Neural crest cell (in vitro differentiated cells): ENCODE measurements around the gene SMIM30. TPM values are rescaled to one million over a fixed set of nuclear protein-coding genes. Genes with fewer than 3 reads are reported as not detected.

Experiments used
- DNase-seq: peaks from one replicate; pipeline ENCODE4 v3.0.0; 2021; ENCODE audit warnings: low read depth, mixed read lengths, low spot score
- H3K27ac Mint-ChIP-seq: one replicate; pipeline ENCODE4 v1.8.0; 2021; ENCODE audit warnings: mild to moderate bottlenecking, mixed read lengths; ENCODE audit not compliant: unreplicated experiment
- H3K27me3 Mint-ChIP-seq: 2 replicates; pipeline ENCODE4 v1.8.0; 2021; ENCODE audit warnings: low read depth, mild to moderate bottlenecking, mixed read lengths
- H3K36me3 Mint-ChIP-seq: 2 replicates; pipeline ENCODE4 v1.8.0; 2021; ENCODE audit warnings: low read depth, mild to moderate bottlenecking, mixed read lengths
- H3K4me1 Mint-ChIP-seq: 2 replicates; pipeline ENCODE4 v1.8.0; 2021; ENCODE audit warnings: mixed read lengths
- H3K4me3 Mint-ChIP-seq: one replicate; pipeline ENCODE4 v1.8.0; 2021; ENCODE audit warnings: mild to moderate bottlenecking, mixed read lengths
- H3K9me3 Mint-ChIP-seq: 2 replicates; pipeline ENCODE4 v1.8.0; 2021; ENCODE audit warnings: mixed read lengths
- CTCF ChIP-seq: fragments of 200-600 bp; sonication (generic); conservative IDR thresholded peaks from 2 replicates; pipeline ENCODE4 v1.5.0; 2021; ENCODE audit warnings: antibody characterized with exemption, mild to moderate bottlenecking
- total RNA-seq: library from RNA; stranded (reverse); gene quantifications from 2 replicates; pipeline ENCODE4 v1.2.1, GENCODE V29; 2021

The SMIM30 gene
- total RNA-seq, 1 donor from 2014 or later, result 39.8 TPM

GRCh38 chr7:113078331-113078730 lies 40.0 kb downstream of the SMIM30 start:
- no peaks in the 10 kb centered on the region for H3K9me3 Mint-ChIP-seq
- H3K4me3 Mint-ChIP-seq, result no peak overlapping the region
- peaks cover 3% of the 10 kb centered on the region for H3K27me3 Mint-ChIP-seq
- TF ChIP-seq CTCF, result no peak
- peaks cover 10% of the 10 kb centered on the region for H3K4me1 Mint-ChIP-seq
- no peak overlapping the region for H3K27ac Mint-ChIP-seq
- no peak for DNase-seq
- no peaks in the 10 kb centered on the region for H3K36me3 Mint-ChIP-seq

- H3K36me3 Mint-ChIP-seq, result no peaks in the 10 kb centered on the region
- H3K27me3 Mint-ChIP-seq, result peaks cover 3% of the 10 kb centered on the region
- H3K4me3 Mint-ChIP-seq, result no peak overlapping the region
- no peak overlapping the region for H3K27ac Mint-ChIP-seq
- no peak for DNase-seq
- no peak for TF ChIP-seq CTCF
- H3K9me3 Mint-ChIP-seq, result no peaks in the 10 kb centered on the region
- peaks cover 9% of the 10 kb centered on the region for H3K4me1 Mint-ChIP-seq
Observed at GRCh38 chr7:113076703-113077102, 41.7 kb downstream of the SMIM30 start.

- Mint-ChIP-seq H3K4me3 (no peak overlapping the region), H3K4me1 (peaks cover 5% of the 10 kb centered on the region), H3K36me3 (no peaks in the 10 kb centered on the region), H3K9me3 (no peaks in the 10 kb centered on the region), H3K27ac (no peak overlapping the region), H3K27me3 (no peaks in the 10 kb centered on the region)
- no peak for TF ChIP-seq CTCF
- no peak for DNase-seq
Observed at GRCh38 chr7:113071465-113071864, 46.9 kb downstream of the SMIM30 start.

Other genes starting within 250 kb of the SMIM30 start
- gene GPR85, start 31.7 kb downstream of the SMIM30 start, total RNA-seq, result 1.6 and 2.5 TPM in 2 replicates